H1 (cell line): ENCODE measurements around the gene CACNA1C. TPM values are rescaled to one million over a fixed set of nuclear protein-coding genes. Genes with fewer than 3 reads are reported as not detected.

Experiments used
- CTCF ChIA-PET: fragments of 300-600 bp; sonication (Branson Sonifier 250); formaldehyde crosslinking; loops from one replicate; lab custom pipeline; 2021; ENCODE audit not compliant: partially characterized antibody; lab: Charles Lee
- POLR2A ChIA-PET: fragments of 300-600 bp; sonication (Branson Sonifier 250); formaldehyde crosslinking; loops from one replicate; lab custom pipeline; 2021; ENCODE audit warnings: inconsistent platforms; ENCODE audit not compliant: partially characterized antibody; lab: Charles Lee
- DNase-seq, 2 experiments: peaks; one replicate each; pipeline versions ENCODE4 v3.0.0 to v3.0.0-alpha.2; 2010 to 2022; ENCODE audit warnings: low spot score in 2 of 2, low read depth in 1 of 2, mixed read lengths in 1 of 2
- FAIRE-seq: peaks from 2 replicates; lab custom pipeline; 2011; peaks lifted over from hg19 to GRCh38; lab: Jason Lieb, UNC
- H2AFZ ChIP-seq: 2 replicates; pipeline ENCODE4 v1.8.1; 2012; ENCODE audit warnings: low read length, inconsistent platforms
- H2AK5ac ChIP-seq: 2 replicates; pipeline ENCODE4 v1.6.1; 2013; ENCODE audit warnings: low read depth, low read length
- H2BK120ac ChIP-seq: replicated peaks from 2 replicates; pipeline ENCODE3; 2013; ENCODE audit warnings: low read depth, low read length, inconsistent platforms
- H2BK12ac ChIP-seq: 2 replicates; pipeline ENCODE4 v1.6.1; 2013; ENCODE audit warnings: low read depth, low read length
- H2BK15ac ChIP-seq: 2 replicates; pipeline ENCODE4 v1.6.1; 2013; ENCODE audit warnings: low read length
- H2BK20ac ChIP-seq: 2 replicates; pipeline ENCODE4 v1.6.1; 2013; ENCODE audit warnings: low read length
- H2BK5ac ChIP-seq: 2 replicates; pipeline ENCODE4 v1.6.1; 2013; ENCODE audit warnings: low read depth, low read length
- H3K14ac ChIP-seq: 2 replicates; pipeline ENCODE4 v1.6.1; 2013; ENCODE audit warnings: inconsistent platforms; ENCODE audit not compliant: insufficient read length
- H3K18ac ChIP-seq: 2 replicates; pipeline ENCODE4 v1.6.1; 2013; ENCODE audit warnings: low read length; ENCODE audit errors: extremely low read depth
- H3K23ac ChIP-seq: 2 replicates; pipeline ENCODE4 v1.6.1; 2013; ENCODE audit warnings: inconsistent platforms; ENCODE audit not compliant: insufficient read length
- H3K23me2 ChIP-seq: 2 replicates; pipeline ENCODE4 v1.6.1; 2013; ENCODE audit warnings: low read depth, low read length
- H3K27ac ChIP-seq: 2 replicates; pipeline ENCODE4 v1.6.1; 2011; ENCODE audit warnings: low read depth, low read length, inconsistent platforms
- H3K27me3 ChIP-seq, 4 experiments: replicated peaks in 1 of 4; 1 replicate in 1 of 4; 2 replicates in 3 of 4; pipeline versions ENCODE4 v1.6.1 to v1.8.1; 2011 to 2013; ENCODE audit warnings: low read length in 3 of 4, mild to moderate bottlenecking in 3 of 4, inconsistent platforms in 2 of 4, mixed read lengths in 2 of 4, moderate library complexity in 1 of 4; ENCODE audit not compliant: control insufficient read depth in 3 of 4, insufficient read depth in 3 of 4; ENCODE audit errors: extremely low read depth in 1 of 4
- H3K36me3 ChIP-seq, 4 experiments: 2 replicates each; pipeline versions ENCODE4 v1.6.1 to v1.8.1; 2011 to 2013; ENCODE audit warnings: mild to moderate bottlenecking in 4 of 4, low read length in 3 of 4, moderate library complexity in 2 of 4, control low read depth in 1 of 4, inconsistent platforms in 1 of 4; ENCODE audit not compliant: insufficient read depth in 4 of 4, control insufficient read depth in 2 of 4
- H3K4ac ChIP-seq: replicated peaks from 2 replicates; pipeline ENCODE3; 2013; ENCODE audit warnings: low read length, low read depth, mixed read lengths, inconsistent platforms; ENCODE audit not compliant: insufficient read length
- H3K4me1 ChIP-seq, 4 experiments: replicated peaks in 1 of 4; 1 replicate in 1 of 4; 2 replicates in 3 of 4; pipeline versions ENCODE4 v1.6.1 to v1.8.1; 2011 to 2013; ENCODE audit warnings: low read length in 3 of 4, inconsistent platforms in 2 of 4, mixed read lengths in 1 of 4; ENCODE audit not compliant: insufficient read depth in 4 of 4, control insufficient read depth in 3 of 4
- H3K4me2 ChIP-seq, 2 experiments: 2 replicates each; pipeline versions ENCODE4 v1.6.1 to v1.8.1; 2011 to 2013; ENCODE audit warnings: low read depth in 2 of 2, low read length in 2 of 2, control low read depth in 1 of 2, inconsistent platforms in 1 of 2, mild to moderate bottlenecking in 1 of 2; ENCODE audit not compliant: insufficient read depth in 1 of 2
- H3K4me3 ChIP-seq, 4 experiments: fragments of 200-600, 300-600 bp in 1 of 4; sonication (generic), shearing (Covaris generic), sonication (Bioruptor Twin) in 1 of 4; 2 replicates each; pipeline versions ENCODE4 v1.5.1 to v1.8.1; 2011 to 2016; ENCODE audit warnings: low read length in 4 of 4, low read depth in 3 of 4, control low read depth in 2 of 4, inconsistent platforms in 2 of 4, mild to moderate bottlenecking in 2 of 4, mixed read lengths in 1 of 4, moderate library complexity in 1 of 4; ENCODE audit not compliant: insufficient read depth in 2 of 4; ENCODE audit errors: extremely low read depth in 1 of 4
- H3K56ac ChIP-seq: replicated peaks from 2 replicates; pipeline ENCODE3; 2013; ENCODE audit warnings: low read depth, mild to moderate bottlenecking, mixed read lengths, low read length, inconsistent platforms; ENCODE audit not compliant: insufficient read length
- H3K79me1 ChIP-seq: 2 replicates; pipeline ENCODE4 v1.6.1; 2013; ENCODE audit warnings: low read depth, low read length, control low read depth
- H3K79me2 ChIP-seq, 2 experiments: 2 replicates each; pipeline versions ENCODE4 v1.6.1 to v1.8.1; 2012 to 2013; ENCODE audit warnings: low read length in 2 of 2, mild to moderate bottlenecking in 2 of 2, inconsistent platforms in 1 of 2; ENCODE audit not compliant: insufficient read depth in 2 of 2, control insufficient read depth in 1 of 2
- H3K9ac ChIP-seq, 4 experiments: replicated peaks in 1 of 4; 1 replicate in 1 of 4; 2 replicates in 3 of 4; pipeline versions ENCODE4 v1.6.1 to v1.8.1; 2011 to 2013; ENCODE audit warnings: low read depth in 3 of 4, low read length in 3 of 4, control low read depth in 2 of 4, mild to moderate bottlenecking in 2 of 4, moderate library complexity in 2 of 4, inconsistent platforms in 1 of 4; ENCODE audit errors: extremely low read depth in 1 of 4
- H3K9me3 ChIP-seq, 2 experiments: 2 replicates each; pipeline versions ENCODE4 v1.6.1 to v1.8.1; 2012 to 2013; ENCODE audit warnings: mild to moderate bottlenecking in 2 of 2, moderate library complexity in 2 of 2, control low read depth in 1 of 2, inconsistent platforms in 1 of 2, low read depth in 1 of 2, low read length in 1 of 2, mixed read lengths in 1 of 2; ENCODE audit not compliant: insufficient read depth in 2 of 2
- H4K20me1 ChIP-seq, 2 experiments: replicated peaks in 1 of 2; 2 replicates each; pipeline versions ENCODE3 to v1.8.1; 2011 to 2013; ENCODE audit warnings: inconsistent platforms in 2 of 2, low read length in 2 of 2, mild to moderate bottlenecking in 1 of 2; ENCODE audit not compliant: insufficient read depth in 2 of 2, control insufficient read depth in 1 of 2
- H4K5ac ChIP-seq: 2 replicates; pipeline ENCODE4 v1.6.1; 2013; ENCODE audit warnings: low read length, low read depth, mixed read lengths, inconsistent platforms; ENCODE audit not compliant: insufficient read length
- H4K8ac ChIP-seq: 2 replicates; pipeline ENCODE4 v1.8.0; 2013; ENCODE audit warnings: mild to moderate bottlenecking, moderate library complexity, low read length, inconsistent platforms; ENCODE audit not compliant: insufficient read depth; ENCODE audit errors: extremely low read depth
- H4K91ac ChIP-seq: replicated peaks from 2 replicates; pipeline ENCODE3; 2013; ENCODE audit warnings: low read length, mixed read lengths, inconsistent platforms; ENCODE audit not compliant: insufficient read length
- KDM1A ChIP-seq: fragments of 200-600, 300-600 bp; sonication (generic); IDR thresholded peaks from 2 replicates; pipeline ENCODE4 v1.7.1; 2016; ENCODE audit warnings: mild to moderate bottlenecking, low read length, borderline replicate concordance
- RBBP5 ChIP-seq: IDR thresholded peaks from 2 replicates; pipeline ENCODE4 v1.7.1; 2012; ENCODE audit warnings: low read depth, mild to moderate bottlenecking, inconsistent platforms, low read length, moderate library complexity, borderline replicate concordance
- WGBS, 2 experiments: shearing (Covaris generic) in 1 of 2; methylation state at CpG; one replicate each; pipeline versions ENCODE4 v1.1.6 to v1.1.7; 2013 to 2015; ENCODE audit warnings: low lambda C conversion rate in 2 of 2, mixed read lengths in 2 of 2, inconsistent platforms in 1 of 2, low coverage in 1 of 2, missing lambda C conversion rate in 1 of 2; ENCODE audit not compliant: insufficient replicate concordance in 2 of 2, insufficient coverage in 1 of 2, insufficient read length in 1 of 2; ENCODE audit errors: extremely low coverage in 1 of 2, missing lambda C conversion rate in 1 of 2; 5-methylcytosine and 5-hydroxymethylcytosine counted together
- polyA plus RNA-seq, 7 experiments: library from polyadenylated mRNA; depleted of rRNA in 3 of 7; stranded (reverse) in 5 of 7; unstranded in 2 of 7; fragments of >200 nt in 5 of 7; fragments of 200-250 nt in 2 of 7; gene quantifications; 1 replicate in 5 of 7; 2 replicates in 1 of 7; 4 replicates in 1 of 7; pipeline versions ENCODE4 v1.2.1 to v1.2.3, GENCODE V29; 2011 to 2013; ENCODE audit warnings: missing spikeins in 2 of 7, mixed read lengths in 2 of 7
- total RNA-seq: library from RNA; stranded (reverse); fragmentation: NEBNext Ultra II Directional; extraction: Animal tissue kit (Norgen Biotek cat#: 25700); gene quantifications from 2 replicates; pipeline ENCODE4 v1.2.1, GENCODE V29; 2021

CACNA1C gene
- total and polyA plus RNA-seq, 2 of the 8 experiments (the other 6 are each of a cell fraction or from before 2014, with no cell fraction given) = 1.3 TPM

DNA sequence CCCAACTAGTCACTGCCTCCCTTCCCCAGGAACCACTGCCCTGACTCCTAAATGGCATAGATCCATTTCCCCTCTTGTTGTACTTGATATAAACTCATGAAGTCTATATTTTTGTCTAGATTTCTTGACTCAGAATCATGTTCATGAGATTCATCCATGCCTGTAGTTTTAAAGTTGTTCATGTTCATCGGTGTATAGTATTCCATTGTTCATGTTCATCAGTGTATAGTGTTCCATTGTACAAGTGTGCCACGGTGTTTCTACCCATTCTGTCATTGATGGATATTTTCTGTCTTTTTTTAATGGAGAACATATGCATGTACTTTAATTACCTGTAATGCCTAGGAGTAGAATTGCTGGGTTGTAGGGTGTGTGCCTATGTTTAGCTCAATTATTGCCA, 261.7 kb downstream of the CACNA1C start:
- H4K20me1 ChIP-seq = no peaks in the 10 kb centered on the region
- H4K8ac ChIP-seq = no peak overlapping the region
- no peaks in the 10 kb centered on the region; a peak in 1 of 7 replicates for H3K4me1 ChIP-seq
- WGBS, 2 experiments = 88% methylated on average over 2 of the region's 2 CpGs; no CpG with 5 or more reads in 1 of the 2 experiments
- no peak overlapping the region for H3K4ac ChIP-seq
- POLR2A ChIA-PET = no interaction called here
- H2BK15ac ChIP-seq = no peak overlapping the region
- H3K23ac ChIP-seq = no peak overlapping the region
- H3K27ac ChIP-seq = no peak overlapping the region
- H2AK5ac ChIP-seq = no peak overlapping the region
- no peak overlapping the region for H3K56ac ChIP-seq
- no peak overlapping the region for H2BK120ac ChIP-seq
- H4K91ac ChIP-seq = no peak overlapping the region
- H3K27me3 ChIP-seq = no peaks in the 10 kb centered on the region
- no peaks in the 10 kb centered on the region for H3K79me2 ChIP-seq
- H3K79me1 ChIP-seq = no peaks in the 10 kb centered on the region
- H2BK12ac ChIP-seq = no peak overlapping the region
- no peak overlapping the region for H3K14ac ChIP-seq
- CTCF ChIA-PET = interaction anchor here (0.8 to 1.2 kb wide), 2 partner anchors 12 to 273 kb away, joined by 4 read pairs; no protein-coding TSS in a partner anchor
- H3K36me3 ChIP-seq = no peaks in the 10 kb centered on the region
- no peak overlapping the region for H3K4me2 ChIP-seq
- H4K5ac ChIP-seq = no peak overlapping the region
- no peak for TF ChIP-seq RBBP5
- peak; percentile 85 for TF ChIP-seq KDM1A
- no peaks in the 10 kb centered on the region for H3K9me3 ChIP-seq
- FAIRE-seq = no peak
- H3K23me2 ChIP-seq = no peaks in the 10 kb centered on the region
- H2BK5ac ChIP-seq = no peak overlapping the region
- no peak overlapping the region for H3K9ac ChIP-seq
- no peak overlapping the region for H2AFZ ChIP-seq
- H2BK20ac ChIP-seq = no peak overlapping the region
- no peak overlapping the region for H3K4me3 ChIP-seq
- no peak overlapping the region for H3K18ac ChIP-seq
- no peak for DNase-seq
